ENCODE results near the gene DPH2.

Gene DPH2

DNA sequence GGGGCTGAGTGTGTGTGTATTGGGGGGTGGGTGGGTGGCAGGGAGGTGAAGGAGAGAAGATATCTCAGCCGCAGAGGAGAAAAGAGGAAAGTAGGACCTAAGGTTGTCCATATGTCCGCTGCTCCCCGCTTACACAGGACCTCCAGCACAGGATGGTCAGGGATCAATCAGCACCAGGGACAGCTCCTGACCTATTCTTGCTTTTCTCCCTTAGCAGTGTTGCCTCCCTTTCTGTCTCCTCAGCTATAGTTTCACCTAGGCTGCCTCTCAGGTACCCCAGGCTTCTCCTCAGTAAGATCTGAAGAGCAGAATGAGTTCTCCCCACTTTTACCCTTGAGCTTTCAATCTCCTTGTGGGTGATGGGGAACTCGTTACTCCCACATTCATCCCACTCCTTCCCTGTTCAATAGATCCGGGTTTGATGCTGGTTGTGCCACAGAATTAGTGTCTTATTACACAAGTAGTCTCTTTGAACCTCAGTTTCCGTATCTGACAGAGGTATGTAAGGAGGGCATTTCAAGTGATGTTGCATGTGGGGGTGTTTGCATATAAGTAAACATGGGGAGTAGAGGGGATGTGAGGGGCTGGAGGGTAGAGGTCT lies 1.4 kb upstream of the DPH2 start:
- DNase-seq (ENCODE audit: low read depth), result no peak

DNA sequence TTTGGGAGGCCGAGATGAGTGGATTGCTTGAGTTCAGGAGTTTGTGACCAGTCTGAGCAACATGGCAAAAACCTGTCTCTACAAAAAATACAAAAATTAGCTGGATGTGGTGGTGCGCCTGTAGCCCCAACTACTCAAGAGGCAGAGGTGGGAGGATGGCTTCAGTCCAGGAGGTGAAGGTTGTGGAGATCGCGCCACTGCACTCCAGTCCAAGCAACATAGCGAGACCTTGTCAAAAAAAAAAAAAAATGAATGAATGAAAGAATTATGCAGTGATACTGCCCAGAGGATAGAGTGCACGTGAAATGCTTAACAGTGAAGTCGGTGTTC lies 429 bp upstream of the DPH2 start:
- DNase-seq (ENCODE audit: low read depth), result no peak

DNA sequence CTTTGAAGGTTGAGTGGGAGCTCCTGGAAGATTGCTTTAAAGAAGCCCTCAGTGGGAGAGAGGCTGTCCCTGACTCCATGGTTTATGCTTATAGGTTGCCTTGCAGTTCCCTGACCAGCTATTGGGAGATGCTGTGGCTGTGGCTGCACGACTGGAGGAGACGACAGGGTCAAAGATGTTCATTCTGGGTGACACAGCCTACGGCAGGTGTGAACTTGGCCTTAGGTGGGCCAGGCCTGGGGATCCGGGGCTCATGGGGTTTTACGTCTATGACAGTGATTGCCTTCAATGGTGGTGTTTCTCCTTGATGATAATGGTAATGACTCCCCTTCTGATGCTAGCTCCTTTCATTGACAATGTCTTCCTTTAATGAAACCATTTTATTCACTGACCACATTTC lies 692 bp downstream of the DPH2 start:
- no peak for DNase-seq (ENCODE audit: low read depth)

DNA sequence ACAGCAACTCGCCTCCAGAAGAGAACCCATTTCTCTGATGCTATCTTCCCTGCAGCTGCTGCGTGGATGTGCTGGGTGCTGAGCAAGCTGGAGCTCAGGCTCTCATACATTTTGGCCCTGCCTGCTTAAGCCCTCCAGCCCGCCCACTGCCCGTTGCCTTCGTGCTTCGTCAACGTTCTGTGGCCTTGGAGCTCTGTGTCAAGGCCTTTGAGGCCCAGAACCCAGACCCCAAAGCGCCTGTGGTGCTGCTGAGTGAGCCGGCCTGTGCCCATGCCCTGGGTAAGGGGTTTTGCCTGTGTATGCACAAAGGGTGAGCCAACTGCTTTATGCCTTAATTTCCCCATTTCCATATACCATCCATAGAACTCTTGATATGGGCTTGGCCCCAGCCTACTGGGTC lies 1.1 kb downstream of the DPH2 start:
- DNase-seq (ENCODE audit: low read depth), result no peak

DNA sequence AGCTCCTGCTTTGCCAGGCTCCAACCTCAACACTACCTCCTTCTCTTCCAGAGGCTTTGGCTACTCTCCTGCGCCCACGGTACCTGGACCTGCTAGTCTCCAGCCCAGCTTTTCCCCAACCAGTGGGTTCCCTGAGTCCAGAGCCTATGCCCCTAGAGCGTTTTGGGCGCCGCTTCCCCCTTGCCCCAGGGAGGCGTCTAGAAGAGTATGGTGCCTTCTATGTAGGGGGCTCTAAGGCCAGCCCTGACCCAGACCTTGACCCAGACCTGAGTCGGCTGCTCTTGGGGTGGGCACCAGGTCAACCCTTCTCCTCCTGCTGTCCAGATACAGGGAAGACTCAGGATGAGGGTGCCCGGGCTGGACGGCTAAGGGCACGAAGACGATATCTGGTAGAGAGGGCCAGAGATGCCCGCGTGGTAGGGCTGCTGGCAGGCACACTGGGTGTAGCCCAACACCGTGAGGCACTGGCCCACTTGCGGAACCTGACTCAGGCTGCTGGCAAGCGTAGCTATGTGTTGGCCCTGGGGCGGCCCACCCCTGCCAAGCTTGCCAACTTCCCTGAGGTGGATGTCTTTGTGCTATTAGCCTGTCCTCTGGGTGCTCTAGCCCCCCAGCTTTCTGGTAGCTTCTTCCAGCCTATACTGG lies 1.6 kb downstream of the DPH2 start:
- no peak for DNase-seq (ENCODE audit: low read depth)

DNA sequence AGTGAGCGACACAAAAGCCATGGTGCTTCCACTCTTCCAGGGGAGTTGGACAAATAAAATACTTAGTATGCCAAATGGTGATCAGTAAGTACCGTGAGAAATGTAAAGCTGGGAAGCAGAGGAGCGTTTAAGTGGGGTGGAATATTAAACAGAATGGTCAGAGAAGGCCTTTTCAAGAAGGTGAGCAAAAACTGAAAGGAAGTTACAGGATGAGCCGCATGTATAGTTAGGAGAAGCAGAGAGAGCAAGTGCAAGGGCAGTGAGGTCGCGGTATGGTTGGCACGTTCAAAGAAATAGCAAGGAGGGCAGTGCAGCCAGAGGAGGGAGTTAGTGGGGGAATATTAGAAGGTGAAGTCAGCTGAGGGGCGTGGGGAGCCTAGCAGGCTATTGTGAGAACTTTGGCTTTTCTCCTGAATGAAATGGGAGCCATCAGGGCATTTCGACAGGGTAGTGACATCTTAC lies 4.2 kb downstream of the DPH2 start:
- no peak for DNase-seq (ENCODE audit: low read depth)

DNA sequence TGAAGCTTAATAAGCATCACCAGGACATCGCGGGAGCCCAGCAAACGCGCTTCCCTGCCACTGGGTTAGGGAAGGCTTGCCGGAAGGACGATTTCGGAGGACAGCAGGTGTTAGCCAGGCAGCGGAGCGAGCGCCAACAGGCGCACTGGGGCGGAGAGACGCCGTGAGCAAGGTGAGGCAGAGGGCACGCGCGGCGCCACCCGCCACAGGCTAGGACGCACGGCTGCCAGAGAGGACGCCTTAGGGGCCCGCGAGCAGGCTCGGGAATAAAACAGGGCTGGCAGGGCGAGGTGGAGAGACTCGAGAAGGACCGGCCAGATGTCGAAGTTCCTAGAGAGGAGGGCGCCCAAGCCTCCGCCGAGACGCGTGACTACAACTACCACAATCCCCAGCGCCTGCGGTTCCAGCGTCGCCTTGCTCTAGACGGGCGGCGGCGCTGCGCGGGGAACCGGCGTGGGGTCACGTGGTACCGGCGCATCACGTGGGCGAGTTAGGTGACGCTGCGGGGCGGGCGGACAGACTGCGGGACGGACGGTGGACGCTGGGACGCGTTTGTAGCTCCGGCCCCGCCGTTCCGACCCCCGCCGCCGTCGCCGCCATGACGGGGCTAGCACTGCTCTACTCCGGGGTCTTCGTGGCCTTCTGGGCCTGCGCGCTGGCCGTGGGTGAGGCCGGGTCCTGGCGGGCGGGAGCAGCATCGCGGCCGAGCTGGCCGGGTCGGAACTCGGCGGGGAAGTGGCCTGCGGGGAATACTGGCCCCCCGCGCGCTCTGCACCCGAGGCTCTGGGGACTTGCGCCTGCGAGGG lies 4.8 kb downstream of the DPH2 start, which contains the start of gene ATP6V0B:
ATP6V0B (plus strand) TSS at position 518 of the 806 bp plus-strand sequence; CDS start at position 599, 81 bp downstream.
- peak; percentile 92 for DNase-seq (ENCODE audit: low read depth)

DNA sequence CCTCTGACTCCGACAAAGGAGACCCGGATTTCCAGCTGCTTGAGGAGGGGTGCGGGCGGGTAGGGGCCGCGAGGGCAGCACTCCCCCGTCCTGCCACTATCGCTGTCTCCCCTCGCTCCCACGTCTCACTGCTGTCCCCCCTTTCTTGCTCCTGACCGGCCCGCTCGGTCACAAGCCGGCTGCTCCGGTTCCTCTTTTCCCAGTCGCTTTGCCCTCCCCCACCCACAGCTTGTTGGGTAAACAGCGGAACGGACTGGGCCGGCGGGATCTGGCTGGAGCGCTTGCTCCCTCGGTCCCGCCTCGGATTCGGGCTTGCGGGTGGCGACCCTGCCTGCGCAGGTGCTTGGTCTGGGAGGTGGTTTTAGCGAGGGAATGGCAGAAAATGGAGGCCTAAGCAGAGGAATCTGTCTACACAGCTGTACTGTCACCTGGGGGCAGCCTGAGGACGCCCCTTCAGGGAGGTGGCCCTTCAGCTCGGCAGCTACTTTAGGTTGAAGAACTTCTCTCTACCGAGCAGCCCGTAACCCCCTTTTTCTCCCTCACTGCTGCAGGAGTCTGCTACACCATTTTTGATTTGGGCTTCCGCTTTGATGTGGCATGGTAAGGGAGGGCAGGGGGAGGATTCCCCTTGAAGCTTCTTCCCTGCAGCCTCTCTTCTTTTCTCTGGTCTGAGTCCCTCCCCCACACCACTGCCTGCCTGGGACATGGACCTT lies 5.6 kb downstream of the DPH2 start:
- no peak for DNase-seq (ENCODE audit: low read depth)

DNA sequence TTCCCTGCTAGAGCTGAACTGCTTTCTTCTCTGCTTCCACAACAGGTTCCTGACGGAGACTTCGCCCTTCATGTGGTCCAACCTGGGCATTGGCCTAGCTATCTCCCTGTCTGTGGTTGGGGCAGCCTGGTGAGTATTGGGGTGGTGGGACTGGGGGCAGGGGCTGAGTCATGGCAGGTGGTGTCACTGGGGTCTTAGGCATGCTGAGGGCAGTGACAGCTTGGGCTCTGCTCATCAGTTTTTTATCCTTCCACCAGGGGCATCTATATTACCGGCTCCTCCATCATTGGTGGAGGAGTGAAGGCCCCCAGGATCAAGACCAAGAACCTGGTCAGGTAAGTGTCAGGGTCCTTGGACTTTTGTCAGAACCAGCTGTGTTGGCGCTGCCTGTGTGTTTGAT lies 6.2 kb downstream of the DPH2 start:
- DNase-seq (ENCODE audit: low read depth), result no peak

DNA sequence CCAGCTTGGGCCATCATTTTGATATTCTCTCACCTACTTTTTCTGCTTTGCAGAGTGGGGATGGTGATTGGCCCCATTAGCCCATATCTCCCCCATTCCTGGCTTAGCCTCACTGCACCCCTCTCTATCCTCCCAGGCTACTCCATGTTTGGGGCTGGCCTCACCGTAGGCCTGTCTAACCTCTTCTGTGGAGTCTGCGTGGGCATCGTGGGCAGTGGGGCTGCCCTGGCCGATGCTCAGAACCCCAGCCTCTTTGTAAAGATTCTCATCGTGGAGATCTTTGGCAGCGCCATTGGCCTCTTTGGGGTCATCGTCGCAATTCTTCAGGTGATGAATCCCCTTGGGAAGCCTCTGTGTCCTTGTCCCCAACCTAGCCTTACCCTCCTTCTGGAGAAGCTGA lies 7.1 kb downstream of the DPH2 start:
- no peak for DNase-seq (ENCODE audit: low read depth)

DNA sequence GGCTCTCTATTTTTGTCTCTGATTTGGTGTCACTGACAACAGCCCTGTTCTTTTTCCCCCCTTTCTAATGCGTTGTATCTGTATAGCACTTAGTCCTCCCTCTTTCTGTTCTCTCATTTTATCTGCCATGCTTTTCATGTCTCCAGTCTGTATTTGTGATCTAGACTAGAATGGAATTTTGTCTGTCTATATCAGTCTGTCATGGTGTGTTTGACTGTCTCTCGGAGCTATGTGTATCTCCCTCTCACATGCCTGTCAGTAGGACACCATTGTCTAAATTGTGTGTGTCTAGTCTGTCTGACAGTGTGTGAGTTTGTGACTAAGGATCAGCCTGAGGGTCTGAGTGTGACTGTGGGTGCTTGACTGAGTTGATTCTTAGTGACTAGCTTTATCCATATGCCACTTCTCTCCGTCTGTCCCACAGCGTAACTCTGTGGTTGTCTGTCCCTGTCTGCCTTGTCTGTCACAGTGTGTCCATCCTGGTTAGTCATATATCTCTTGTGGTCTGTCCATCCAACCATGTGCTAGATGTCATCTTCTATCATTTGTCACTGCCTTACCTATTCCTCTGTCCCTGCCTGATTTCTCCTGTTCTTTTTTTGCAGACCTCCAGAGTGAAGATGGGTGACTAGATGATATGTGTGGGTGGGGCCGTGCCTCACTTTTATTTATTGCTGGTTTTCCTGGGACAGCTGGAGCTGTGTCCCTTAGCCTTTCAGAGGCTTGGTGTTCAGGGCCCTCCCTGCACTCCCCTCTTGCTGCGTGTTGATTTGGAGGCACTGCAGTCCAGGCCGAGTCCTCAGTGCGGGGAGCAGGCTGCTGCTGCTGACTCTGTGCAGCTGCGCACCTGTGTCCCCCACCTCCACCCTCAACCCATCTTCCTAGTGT lies 7.8 kb downstream of the DPH2 start:
- no peak for DNase-seq (ENCODE audit: low read depth)

DNA sequence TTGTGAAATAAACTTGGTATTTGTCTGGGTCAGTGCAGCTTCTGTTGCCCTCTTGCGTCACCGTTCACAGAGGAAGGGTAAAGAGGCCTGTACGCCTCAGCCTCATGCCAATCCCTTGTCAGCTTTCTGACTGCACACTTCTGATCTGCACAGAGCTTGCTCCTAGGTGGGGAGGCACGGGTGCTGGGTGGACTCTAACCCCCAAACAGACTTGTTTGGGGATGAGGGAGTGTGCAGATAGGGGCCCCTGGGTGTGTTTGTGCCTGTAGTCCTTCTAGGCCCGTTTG lies 8.4 kb downstream of the DPH2 start:
- no peak for DNase-seq (ENCODE audit: low read depth)

DNA sequence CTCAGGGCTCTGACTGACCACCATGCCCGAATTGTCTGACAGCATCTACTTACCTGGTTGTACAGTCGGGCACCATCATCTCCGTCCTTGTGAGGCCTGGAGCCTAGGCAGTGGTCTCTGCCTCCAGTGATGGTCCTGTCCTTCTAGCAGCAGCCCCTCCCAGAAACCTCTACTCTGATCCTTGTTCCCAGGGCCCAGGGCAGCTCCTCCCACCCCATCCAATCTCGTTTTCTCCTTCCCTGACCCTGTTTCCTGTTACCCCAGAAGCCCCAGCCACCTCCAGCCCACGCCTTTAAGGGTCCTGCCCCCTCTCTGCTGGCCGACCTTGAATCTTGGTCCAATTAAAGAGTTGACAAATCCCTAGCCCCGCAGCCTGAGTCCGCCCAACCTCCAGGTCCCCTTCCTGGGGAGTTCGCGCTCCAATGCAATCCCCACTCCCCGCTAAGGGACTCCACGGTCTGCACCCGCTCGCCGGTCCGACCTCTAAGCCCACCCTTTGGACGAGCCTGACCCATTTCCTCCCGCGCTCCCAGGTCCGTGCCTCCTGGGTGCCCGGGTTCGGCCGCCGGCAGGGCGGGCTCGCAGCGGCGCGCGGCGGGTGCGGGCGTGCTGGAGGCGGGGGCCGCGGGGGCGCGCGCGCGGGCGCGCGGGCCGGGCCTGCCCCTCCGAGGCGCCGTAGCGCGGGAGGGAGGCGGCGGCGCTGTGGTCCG lies 8.9 kb downstream of the DPH2 start, which contains the start of gene B4GALT2:
B4GALT2 (plus strand) TSS at position 660 of the 710 bp plus-strand sequence. CDS start 1,951 bp downstream, outside the sequence.
- DNase-seq (ENCODE audit: low read depth), result no peak

DNA sequence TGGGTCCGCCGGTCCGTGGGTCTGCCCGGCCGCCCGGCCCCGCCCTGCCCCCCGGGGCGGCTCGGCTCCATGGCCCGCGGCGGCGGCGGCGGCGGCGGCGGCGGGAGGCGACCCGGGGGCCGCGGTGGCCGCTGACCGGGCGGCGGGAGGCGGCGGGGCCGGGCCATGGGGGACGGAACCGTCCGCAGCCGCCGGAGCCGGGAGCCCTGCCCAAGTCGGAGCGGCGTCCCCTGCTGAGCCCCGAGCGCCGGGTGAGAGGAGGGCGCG lies 9.4 kb downstream of the DPH2 start:
- no peak for DNase-seq (ENCODE audit: low read depth)

DNA sequence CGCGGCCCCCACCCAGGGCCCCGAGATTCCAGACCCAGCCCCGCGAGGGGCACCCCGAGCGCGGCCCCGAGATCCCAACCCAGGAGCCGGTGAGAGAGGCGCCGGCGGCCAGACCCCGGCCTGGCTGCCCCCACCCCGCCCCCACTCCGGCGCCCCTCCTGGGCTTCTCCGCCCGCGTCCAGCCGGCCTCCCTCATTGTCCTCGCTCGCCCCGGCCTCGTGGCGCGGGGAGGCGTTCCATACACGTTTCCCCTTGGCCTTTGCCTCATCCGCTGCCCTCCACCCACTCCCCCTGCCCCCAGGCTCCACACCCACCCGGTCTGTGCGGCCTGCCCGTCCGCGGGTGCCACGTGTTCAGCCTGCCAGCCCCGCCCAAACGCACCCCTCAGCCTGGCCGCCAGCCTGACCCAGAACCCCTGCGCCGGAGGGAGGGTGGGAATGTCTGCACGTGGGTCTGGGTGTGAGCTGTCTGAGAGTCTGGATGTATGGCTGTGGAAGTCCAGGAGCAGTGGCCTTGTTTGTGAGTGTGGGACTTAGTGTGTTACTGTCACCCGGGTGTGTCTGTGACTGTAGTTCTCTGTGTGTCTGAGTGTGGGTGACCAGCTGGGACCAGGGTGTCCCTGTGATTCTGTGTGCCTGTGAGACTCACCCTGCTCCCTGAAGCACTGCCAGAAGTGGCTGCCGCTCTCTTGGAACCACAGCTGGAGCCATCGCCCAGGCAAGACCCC lies 9.9 kb downstream of the DPH2 start:
- DNase-seq (ENCODE audit: low read depth), result no peak

DNA sequence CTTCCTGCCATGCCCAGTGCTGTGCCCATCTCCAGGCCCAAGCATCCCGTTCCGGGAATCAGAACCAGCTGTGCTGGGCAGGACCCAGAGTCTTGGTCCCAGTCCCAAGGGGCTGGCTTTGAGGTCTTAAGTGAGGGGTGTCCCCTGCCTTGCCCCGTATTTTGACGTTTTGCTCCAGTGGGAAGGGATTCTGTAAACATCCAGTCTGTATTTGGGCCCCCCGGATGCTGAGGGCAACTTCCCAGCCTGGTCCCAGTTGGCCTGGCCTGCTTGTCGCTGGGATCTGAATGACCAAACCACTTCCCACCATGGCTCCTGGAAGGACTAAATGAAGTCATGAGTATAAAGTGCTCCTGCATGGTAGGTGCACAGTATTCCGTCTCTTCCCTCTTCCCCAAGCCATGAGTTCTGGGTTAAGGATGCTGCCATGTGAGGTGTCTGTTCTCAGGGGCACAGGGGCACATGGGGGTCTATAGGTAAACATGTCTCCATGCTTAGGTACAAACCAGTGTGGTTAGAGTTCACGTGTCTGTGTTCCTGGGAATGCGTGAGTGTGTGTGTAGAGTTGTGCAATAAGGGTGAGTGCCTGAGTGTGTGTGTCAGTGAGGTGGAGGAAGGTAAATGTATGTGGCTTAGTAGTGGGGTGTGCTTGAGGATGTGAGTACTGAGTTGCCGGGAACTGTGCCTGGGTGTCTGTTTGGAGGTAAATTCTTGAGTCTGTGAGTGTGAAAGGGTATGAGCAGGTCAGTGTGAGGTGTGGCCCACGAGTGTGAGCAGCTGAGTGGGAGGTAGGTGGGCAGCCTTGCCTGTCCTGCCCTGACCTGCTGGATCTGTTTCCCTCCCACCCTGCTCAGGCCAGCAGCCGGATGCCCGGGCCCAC lies 10.7 kb downstream of the DPH2 start:
- no peak for DNase-seq (ENCODE audit: low read depth)

DNA sequence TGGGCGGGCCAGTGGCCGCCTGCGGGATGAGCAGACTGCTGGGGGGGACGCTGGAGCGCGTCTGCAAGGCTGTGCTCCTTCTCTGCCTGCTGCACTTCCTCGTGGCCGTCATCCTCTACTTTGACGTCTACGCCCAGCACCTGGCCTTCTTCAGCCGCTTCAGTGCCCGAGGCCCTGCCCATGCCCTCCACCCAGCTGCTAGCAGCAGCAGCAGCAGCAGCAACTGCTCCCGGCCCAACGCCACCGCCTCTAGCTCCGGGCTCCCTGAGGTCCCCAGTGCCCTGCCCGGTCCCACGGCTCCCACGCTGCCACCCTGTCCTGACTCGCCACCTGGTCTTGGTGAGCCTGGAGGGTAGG lies 11.3 kb downstream of the DPH2 start:
- DNase-seq (ENCODE audit: low read depth), result no peak

DNA sequence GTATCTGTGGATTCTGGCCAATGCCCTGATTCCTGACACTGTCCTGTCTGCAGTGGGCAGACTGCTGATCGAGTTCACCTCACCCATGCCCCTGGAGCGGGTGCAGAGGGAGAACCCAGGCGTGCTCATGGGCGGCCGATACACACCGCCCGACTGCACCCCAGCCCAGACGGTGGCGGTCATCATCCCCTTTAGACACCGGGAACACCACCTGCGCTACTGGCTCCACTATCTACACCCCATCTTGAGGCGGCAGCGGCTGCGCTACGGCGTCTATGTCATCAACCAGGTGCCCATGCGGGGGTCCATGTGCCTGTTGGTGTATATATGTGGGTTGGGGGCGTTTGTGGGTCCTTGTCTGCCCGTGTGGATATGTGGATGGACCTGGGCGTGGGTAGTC lies 11.8 kb downstream of the DPH2 start:
- DNase-seq (ENCODE audit: low read depth), result no peak

DNA sequence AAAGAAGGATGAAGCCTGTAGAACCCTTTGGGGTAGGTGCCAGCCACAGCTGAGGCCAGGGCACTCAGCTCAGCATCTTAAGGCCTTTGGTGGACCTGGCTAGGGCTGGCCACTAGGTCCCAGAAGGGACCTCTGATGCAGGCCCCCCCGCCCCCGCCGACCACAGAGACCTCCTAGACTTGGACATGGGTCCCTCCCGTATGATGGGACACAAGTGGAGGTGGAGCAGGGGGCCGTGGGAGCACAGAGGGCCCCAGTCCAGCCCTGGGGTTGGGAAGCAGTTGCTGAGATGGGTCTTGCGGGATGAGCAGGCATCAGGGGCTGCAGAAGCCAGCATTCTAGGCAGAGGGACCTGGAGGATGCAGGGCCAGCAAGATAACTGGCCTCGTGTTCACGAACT lies 12.4 kb downstream of the DPH2 start:
- DNase-seq (ENCODE audit: low read depth), result no peak

DNA sequence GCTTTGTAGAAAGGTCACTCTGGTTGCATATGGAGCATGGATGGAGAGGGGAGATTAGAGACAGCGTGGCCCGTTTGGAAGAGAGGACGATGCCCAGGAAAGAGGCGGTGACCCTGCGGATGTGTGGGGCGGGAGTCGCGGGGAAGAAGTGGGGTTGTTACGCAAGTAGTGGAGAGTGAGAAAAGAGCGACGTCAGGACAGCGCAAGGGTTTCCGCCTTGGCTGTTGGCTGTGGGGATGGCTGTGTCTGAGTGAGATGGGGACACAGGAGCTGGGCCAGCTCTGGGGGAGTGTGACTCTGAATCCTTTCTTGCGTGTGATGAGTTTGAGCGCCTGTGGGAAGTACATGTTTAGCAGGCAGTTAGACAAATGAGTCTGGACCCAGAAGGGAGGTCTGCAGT lies 13.0 kb downstream of the DPH2 start:
- no peak for DNase-seq (ENCODE audit: low read depth)

Measured in stimulated activated CD8-positive, alpha-beta memory T cell treated with anti-CD3 and anti-CD28 coated beads, Interleukin-15, amount 100 ng/mL, for 24 hours (primary cell).